Keratinocyte (primary cell): ENCODE measurements around the gene TJP2. TPM values are rescaled to one million over a fixed set of nuclear protein-coding genes. Genes with fewer than 3 reads are reported as not detected.

Experiments
- DNase-seq: peaks from one replicate; pipeline ENCODE4 v3.0.0-alpha.2; 2011; ENCODE audit warnings: low read depth, missing footprints, low spot score
- FAIRE-seq: peaks from 2 replicates; lab custom pipeline; 2011; peaks lifted over from hg19 to GRCh38; lab: Jason Lieb, UNC
- H2AFZ ChIP-seq: 2 replicates; pipeline ENCODE4 v1.6.0; 2012; ENCODE audit warnings: low read length, control low read depth, inconsistent platforms; ENCODE audit not compliant: control insufficient read depth
- H3K27ac ChIP-seq: 2 replicates; pipeline ENCODE4 v1.5.1; 2011; ENCODE audit warnings: low read length; ENCODE audit not compliant: control insufficient read depth, insufficient read depth
- H3K27me3 ChIP-seq: 3 replicates; pipeline ENCODE4 v1.6.0; 2011; ENCODE audit warnings: low read length; ENCODE audit not compliant: control insufficient read depth, insufficient read depth; ENCODE audit errors: extremely low read depth
- H3K36me3 ChIP-seq, 2 experiments: 2 replicates in 1 of 2; 3 replicates in 1 of 2; pipeline ENCODE4 v1.5.1; 2011; ENCODE audit warnings: low read length in 2 of 2, mild to moderate bottlenecking in 1 of 2; ENCODE audit not compliant: control insufficient read depth in 2 of 2, insufficient read depth in 2 of 2; ENCODE audit errors: extremely low read depth in 1 of 2
- H3K4me1 ChIP-seq: 3 replicates; pipeline ENCODE4 v1.5.1; 2011; ENCODE audit warnings: low read length; ENCODE audit not compliant: control insufficient read depth, insufficient read depth; ENCODE audit errors: extremely low read depth
- H3K4me2 ChIP-seq: 3 replicates; pipeline ENCODE4 v1.6.0; 2011; ENCODE audit warnings: low read depth, low read length; ENCODE audit not compliant: control insufficient read depth, insufficient read depth; ENCODE audit errors: extremely low read depth
- H3K4me3 ChIP-seq, 3 experiments: fragments of 200-600 bp in 1 of 3; sonication (generic) in 1 of 3; 2 replicates in 2 of 3; 3 replicates in 1 of 3; pipeline ENCODE4 v1.5.1; 2011 to 2016; ENCODE audit warnings: low read length in 3 of 3, mild to moderate bottlenecking in 3 of 3, control low read depth in 2 of 3, inconsistent platforms in 1 of 3, low read depth in 1 of 3, mixed read lengths in 1 of 3, mixed run types in 1 of 3, moderate library complexity in 1 of 3; ENCODE audit not compliant: control insufficient read depth in 2 of 3, insufficient read depth in 2 of 3; ENCODE audit errors: extremely low read depth in 1 of 3
- H3K79me2 ChIP-seq: 2 replicates; pipeline ENCODE4 v1.6.0; 2012; ENCODE audit warnings: low read length; ENCODE audit not compliant: control insufficient read depth, insufficient read depth
- H3K9ac ChIP-seq: 3 replicates; pipeline ENCODE4 v1.6.0; 2011; ENCODE audit warnings: low read length; ENCODE audit not compliant: control insufficient read depth, insufficient read depth; ENCODE audit errors: extremely low read depth
- H3K9me1 ChIP-seq: 3 replicates; pipeline ENCODE4 v1.6.0; 2011; ENCODE audit warnings: low read length; ENCODE audit not compliant: control insufficient read depth, insufficient read depth; ENCODE audit errors: extremely low read depth
- H3K9me3 ChIP-seq: 2 replicates; pipeline ENCODE4 v1.5.1; 2012; ENCODE audit warnings: low read depth, low read length; ENCODE audit not compliant: control insufficient read depth
- H4K20me1 ChIP-seq: 3 replicates; pipeline ENCODE4 v1.6.0; 2011; ENCODE audit warnings: low read length; ENCODE audit not compliant: control insufficient read depth, insufficient read depth; ENCODE audit errors: extremely low read depth
- EZH2 ChIP-seq: IDR thresholded peaks from one replicate; pipeline ENCODE4 v1.6.1; 2012; ENCODE audit warnings: inconsistent platforms, mild to moderate bottlenecking, low read length, moderate library complexity
- dilution Hi-C: fragments of 300-500 bp; cut with MboI; formaldehyde crosslinking; loops from one replicate; pipeline ENCODE4 v1.7.0; 2020; ENCODE audit warnings: low sequenced_read_pairs; ENCODE audit not compliant: extremely low pct_ligation_motif_present
- polyA plus RNA-seq, 5 experiments: library from polyadenylated mRNA; depleted of rRNA in 3 of 5; stranded (reverse) in 3 of 5; stranded (forward) in 1 of 5; unstranded in 1 of 5; fragments of >200 nt; gene quantifications; 1 replicate in 1 of 5; 2 replicates in 3 of 5; 3 replicates in 1 of 5; pipeline versions ENCODE4 v1.2.1 to v1.2.3, GENCODE V29; 2011 to 2012; ENCODE audit warnings: missing spikeins in 2 of 5, low read depth in 1 of 5, low replicate concordance in 1 of 5
- TF ChIP-seq, protein P1 (sequence below), 3 experiments: IDR thresholded peaks in 1 of 3; conservative IDR thresholded peaks in 1 of 3; optimal IDR thresholded peaks in 1 of 3; 2 replicates in 2 of 3; 3 replicates in 1 of 3; pipeline versions ENCODE3 to v1.5.1; 2011; ENCODE audit warnings: low read length in 3 of 3, mild to moderate bottlenecking in 3 of 3, moderate library complexity in 2 of 3, control low read depth in 1 of 3, inconsistent platforms in 1 of 3; ENCODE audit not compliant: insufficient read depth in 2 of 3; ENCODE audit errors: extremely low read depth in 1 of 3

Gene TJP2
- polyA plus RNA-seq, 1 donor (not counting 4 experiments of a cell fraction or from before 2014, with no cell fraction given), result 74.8 TPM

DNA sequence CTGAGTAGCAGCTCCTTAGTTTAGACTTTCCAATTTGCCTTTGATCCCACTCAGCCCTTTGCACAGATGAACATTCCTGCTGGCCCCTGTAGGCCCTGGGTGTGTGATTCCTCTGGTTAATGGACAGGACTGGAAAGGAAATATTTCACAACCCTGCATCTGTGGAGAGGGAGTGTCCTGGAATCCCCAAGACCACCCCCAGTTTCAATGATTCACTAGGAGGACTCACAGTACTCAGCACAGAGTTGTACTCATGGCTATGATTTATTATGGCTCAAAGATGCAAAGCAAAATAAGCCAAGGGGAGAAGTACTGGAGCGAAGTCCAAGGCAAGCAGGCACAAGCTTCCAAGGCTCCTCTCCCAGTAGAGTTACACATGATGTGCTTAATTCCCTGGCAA is 42.4 kb upstream of the TJP2 start:
- no peak overlapping the region for H2AFZ ChIP-seq

DNA sequence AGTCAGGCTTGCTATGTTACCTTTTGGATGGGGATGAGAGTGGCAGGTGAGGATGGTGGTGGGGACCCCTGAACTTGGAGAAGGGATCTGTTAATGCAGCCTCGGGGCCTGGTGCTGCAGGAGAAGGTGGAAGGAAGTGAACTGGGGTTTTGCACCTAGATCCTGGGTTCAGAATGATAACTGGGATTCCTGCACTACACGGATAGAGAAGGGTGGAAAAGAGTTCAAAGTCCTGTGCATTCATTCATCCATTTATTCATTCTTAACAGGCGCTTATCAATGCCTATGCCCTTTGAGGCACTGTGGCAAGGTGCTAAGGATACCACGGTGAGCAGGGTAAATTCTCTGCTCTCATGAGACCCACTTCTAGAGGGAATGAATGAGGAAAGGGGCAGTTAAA is 41.7 kb upstream of the TJP2 start:
- TF ChIP-seq EZH2, result no peak
- TF ChIP-seq, protein P1, sequence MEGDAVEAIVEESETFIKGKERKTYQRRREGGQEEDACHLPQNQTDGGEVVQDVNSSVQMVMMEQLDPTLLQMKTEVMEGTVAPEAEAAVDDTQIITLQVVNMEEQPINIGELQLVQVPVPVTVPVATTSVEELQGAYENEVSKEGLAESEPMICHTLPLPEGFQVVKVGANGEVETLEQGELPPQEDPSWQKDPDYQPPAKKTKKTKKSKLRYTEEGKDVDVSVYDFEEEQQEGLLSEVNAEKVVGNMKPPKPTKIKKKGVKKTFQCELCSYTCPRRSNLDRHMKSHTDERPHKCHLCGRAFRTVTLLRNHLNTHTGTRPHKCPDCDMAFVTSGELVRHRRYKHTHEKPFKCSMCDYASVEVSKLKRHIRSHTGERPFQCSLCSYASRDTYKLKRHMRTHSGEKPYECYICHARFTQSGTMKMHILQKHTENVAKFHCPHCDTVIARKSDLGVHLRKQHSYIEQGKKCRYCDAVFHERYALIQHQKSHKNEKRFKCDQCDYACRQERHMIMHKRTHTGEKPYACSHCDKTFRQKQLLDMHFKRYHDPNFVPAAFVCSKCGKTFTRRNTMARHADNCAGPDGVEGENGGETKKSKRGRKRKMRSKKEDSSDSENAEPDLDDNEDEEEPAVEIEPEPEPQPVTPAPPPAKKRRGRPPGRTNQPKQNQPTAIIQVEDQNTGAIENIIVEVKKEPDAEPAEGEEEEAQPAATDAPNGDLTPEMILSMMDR (optimal IDR thresholded peaks at IDR 0.05 in 1 of 3, IDR thresholded peaks at IDR 0.05 in 1 of 3, conservative IDR thresholded peaks at IDR 0.05 in 1 of 3; ENCODE audit: extremely low read depth in 1 of 3, insufficient read depth in 2 of 3, low read length in 3 of 3), result no peak
- no peaks in the 10 kb centered on the region for H3K9me3 ChIP-seq
- dilution Hi-C loops, result no loop called here
- H3K27me3 ChIP-seq, result no peaks in the 10 kb centered on the region
- H3K27ac ChIP-seq, result peak overlapping the region; percentile 89
- H3K9me1 ChIP-seq, result peaks cover 4% of the 10 kb centered on the region
- peaks cover 3 to 4% of the 10 kb centered on the region in 2 experiments for H3K36me3 ChIP-seq
- no peak overlapping the region for H2AFZ ChIP-seq
- FAIRE-seq (no peak), DNase-seq (no peak)
- H3K9ac ChIP-seq, result peak overlapping the region; percentile 66
- H3K4me3 ChIP-seq, result no peak overlapping the region
- H3K4me1 ChIP-seq, result peaks cover 30% of the 10 kb centered on the region
- H4K20me1 ChIP-seq, result peaks cover 3% of the 10 kb centered on the region
- H3K4me2 ChIP-seq, result peak overlapping the region; percentile 86
- H3K79me2 ChIP-seq, result peaks cover 28% of the 10 kb centered on the region

More for the DNA sequence above, 42.4 kb upstream of the TJP2 start:
- TF ChIP-seq, protein P1 (optimal IDR thresholded peaks at IDR 0.05 in 1 of 3, IDR thresholded peaks at IDR 0.05 in 1 of 3, conservative IDR thresholded peaks at IDR 0.05 in 1 of 3; ENCODE audit: extremely low read depth in 1 of 3, insufficient read depth in 2 of 3, low read length in 3 of 3), result no peak
- TF ChIP-seq EZH2, result no peak
- Histone ChIP-seq H4K20me1 (peaks cover 3% of the 10 kb centered on the region), H3K9me3 (no peaks in the 10 kb centered on the region), H3K4me2 (peak overlapping the region; percentile 86), H3K27me3 (no peaks in the 10 kb centered on the region), H3K36me3 (peaks cover 0 to 4% of the 10 kb centered on the region in 2 experiments), H3K27ac (peak overlapping the region; percentile 89), H3K9ac (peak overlapping the region; percentile 66), H3K79me2 (peaks cover 28% of the 10 kb centered on the region), H3K4me3 (peak overlapping the region in 1 of 3 experiments; percentile 43), H3K4me1 (peaks cover 30% of the 10 kb centered on the region), H3K9me1 (peaks cover 4% of the 10 kb centered on the region)
- peak; percentile 96 for FAIRE-seq
- peak; percentile 73 for DNase-seq
- dilution Hi-C loops, result no loop called here
